ENCODE data around the gene TEX2.
"Not testable (repeated sequence)": the region's sequence is repeated elsewhere in the genome, so short reads cannot be mapped to it uniquely, and the experiment has no call there.

TEX2 gene

DNA sequence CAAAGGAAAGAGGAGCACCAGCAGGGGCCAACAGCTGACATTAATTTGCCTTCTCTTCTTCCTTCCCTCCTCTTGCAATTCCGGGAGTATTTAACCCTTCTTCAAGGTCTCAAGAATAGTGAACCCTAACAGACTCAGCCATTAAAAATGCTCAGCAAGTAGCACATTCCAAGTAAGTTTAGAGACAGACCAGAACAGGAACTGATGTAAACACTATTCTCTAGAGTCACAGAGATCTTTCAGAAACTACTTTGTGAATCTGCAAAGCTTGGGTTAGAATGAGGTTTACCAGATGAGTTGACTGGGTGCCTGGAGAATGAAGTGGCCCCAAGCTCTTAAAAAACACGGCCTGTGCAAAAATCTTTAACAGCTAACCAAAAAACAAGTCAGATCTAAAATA lies 50.9 kb downstream of the TEX2 start:
- no peak for DNase-seq

DNA sequence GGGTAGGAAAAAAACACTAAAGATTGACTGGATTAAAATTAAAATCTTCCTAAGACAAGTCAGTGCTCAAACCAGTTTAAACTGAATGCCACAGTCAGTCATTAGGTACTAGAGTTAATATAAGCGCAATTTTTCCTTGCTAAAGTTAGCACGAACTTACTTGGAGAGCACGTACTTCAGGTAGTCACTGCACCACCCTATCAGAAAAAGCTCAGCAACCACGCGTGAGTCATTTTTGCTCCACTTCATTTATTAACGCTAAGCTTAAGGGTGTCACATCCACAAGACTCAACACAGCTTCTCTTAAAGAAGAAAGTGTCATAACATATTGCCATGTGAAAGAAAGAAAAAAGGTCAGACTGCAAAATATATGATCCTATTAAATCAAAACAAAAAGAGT lies 53.1 kb downstream of the TEX2 start:
- DNase-seq = no peak

DNA sequence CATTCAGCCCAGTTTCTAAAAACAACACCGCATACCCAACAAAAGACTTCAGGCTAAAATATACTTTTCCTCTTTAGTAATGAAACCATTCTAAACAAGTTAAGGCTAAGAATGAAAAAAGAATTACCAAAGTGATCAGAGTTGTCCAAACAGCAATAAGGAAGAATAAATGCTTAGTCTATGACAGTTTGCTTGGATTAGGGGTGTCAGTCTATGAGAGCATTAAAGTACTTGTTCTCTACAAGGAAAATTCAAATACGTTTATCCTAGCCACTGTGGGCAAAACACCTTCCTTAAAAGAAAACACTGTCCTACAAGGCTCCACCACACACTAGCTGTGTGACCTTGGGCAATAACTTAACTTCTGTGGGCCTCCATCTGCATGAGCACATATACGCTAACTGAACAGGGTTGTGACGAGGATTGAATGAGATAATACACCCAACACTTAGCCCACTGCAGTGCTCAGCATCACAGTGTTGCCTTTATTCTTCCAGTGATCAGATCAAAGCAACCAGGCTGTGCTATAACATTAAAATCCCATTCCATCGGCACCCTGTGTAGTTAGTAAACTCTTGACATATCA lies 53.6 kb downstream of the TEX2 start:
- DNase-seq = no peak

DNA sequence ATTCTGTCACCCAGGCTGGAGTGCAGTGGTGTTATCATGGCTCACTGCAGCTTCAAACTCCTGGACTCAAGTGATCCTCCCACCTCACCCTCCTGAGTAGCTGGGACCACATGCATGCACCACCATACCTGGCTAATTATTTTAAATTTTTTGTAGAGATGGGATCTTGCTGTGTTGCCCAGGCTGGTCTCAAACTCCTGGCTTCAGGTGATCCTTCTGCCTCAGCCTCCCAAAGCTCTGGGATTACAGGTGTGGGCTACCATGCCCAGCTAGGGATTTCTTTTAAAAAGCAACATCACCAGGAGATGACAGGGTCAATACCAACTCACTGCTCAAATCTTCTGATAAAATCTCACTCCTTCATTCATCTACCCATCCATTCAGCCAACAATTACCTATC lies 54.4 kb downstream of the TEX2 start:
- DNase-seq = not testable (repeated sequence)

DNA sequence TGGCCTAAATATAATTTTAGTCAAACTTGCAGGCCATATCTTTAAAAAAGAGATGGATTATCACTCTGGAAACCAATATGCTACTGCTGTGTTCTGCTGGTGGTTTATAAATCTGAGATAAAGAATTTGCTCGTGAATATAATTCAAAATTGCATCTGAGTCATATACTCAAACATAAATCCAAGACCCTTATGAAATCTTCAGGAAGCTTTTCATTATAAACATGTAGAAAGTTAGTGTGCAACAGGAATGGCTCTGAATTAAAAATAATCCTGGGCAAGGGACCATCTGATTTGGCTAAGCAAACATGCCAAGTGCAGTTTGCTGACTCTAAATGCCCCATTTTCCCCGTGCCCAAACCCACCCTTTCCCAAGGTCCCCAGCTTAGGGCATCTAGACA lies 57.3 kb downstream of the TEX2 start:
- no peak for DNase-seq

DNA sequence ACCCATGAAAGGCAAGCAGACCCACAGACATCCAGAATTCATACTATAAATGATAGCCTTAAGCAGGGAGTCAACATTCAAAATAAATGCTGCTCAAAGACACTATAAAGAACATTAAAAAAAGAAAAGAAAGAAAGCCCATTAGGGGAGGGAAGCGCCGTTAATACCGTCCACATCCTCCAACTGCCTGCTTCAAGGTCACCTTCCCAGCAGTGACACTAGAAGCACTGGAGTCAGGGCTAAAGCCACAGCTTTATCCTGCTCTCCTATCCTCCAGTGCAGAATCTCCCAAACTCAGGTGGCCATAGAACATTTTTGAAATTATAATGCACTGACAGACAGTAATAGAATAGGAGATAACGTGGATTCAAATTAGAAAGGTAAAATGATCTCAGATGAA lies 59.4 kb downstream of the TEX2 start:
- no peak for DNase-seq

DNA sequence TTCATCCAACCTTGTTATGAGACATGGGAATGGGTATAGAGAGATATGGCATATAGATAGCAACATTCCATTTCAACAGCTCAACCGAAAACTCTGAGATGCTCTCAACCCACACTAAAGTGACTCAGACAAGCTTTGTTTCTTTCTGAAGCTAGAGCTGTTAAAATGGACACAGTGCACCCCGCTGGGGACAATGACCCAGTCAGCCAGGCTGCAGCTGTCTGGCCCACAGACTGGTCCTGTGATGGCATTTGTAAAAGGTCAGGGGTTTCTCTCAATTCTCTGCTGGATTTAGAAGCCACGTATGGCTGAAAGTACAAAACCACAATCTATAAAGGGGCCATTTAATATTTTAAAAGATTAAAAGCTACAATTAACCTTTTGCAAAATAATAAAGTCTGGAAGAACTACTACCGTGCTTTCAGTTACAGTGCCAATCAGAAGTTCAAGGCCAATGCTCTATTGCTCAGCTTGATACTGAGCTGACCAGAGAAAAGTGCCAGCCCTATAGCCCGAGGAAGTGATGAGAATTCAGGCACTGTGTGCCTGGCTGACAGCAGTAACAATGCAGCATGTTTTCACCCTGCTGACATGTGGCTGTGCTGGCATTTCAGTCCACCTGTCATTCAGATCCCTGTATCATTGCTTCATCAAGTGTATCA lies 60.2 kb downstream of the TEX2 start:
- no peak for DNase-seq

DNA sequence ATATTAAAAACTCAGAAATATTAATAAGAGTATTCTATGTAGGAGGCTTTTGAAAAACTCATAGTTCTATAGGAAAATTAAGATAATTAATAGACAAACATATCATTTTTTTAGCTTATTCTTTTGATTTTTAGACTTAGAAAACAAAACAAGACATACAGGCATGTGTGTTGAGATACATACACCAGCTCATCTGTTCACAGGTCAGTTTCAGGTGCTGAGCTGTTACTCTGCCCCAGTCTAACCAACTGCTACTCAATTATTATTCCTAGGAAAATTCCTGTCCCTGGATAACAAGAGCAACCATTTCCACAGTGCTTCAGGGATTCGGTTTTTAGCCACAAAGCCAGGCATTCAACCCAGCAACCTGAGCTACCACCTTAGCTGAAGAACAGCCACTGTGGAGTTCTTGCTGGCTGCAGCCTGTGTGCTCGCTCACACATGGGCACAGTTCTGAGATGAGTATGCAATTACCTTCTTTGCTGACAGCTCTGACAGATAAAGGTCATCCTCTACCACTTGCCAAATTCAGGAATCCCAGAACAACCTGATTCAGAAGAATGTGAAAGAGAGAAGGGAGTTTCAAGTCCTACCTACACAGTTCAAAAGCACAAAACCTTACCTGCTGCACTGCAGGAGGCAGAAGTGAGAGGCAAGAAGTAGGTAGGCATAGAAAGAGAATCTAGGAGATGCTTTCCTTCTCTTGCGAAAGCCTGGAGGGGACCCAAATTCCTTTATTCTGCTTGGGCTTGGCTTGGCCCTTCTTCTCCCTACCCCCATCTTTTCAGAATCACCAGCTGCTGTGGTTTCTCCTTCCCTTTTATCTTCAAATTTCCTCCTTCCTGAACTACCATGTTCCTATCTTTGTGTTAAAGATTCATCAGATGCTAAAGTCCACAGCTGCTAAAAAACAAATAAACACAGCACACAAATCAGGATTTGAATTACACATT lies 62.7 kb downstream of the TEX2 start:
- DNase-seq = no peak

DNA sequence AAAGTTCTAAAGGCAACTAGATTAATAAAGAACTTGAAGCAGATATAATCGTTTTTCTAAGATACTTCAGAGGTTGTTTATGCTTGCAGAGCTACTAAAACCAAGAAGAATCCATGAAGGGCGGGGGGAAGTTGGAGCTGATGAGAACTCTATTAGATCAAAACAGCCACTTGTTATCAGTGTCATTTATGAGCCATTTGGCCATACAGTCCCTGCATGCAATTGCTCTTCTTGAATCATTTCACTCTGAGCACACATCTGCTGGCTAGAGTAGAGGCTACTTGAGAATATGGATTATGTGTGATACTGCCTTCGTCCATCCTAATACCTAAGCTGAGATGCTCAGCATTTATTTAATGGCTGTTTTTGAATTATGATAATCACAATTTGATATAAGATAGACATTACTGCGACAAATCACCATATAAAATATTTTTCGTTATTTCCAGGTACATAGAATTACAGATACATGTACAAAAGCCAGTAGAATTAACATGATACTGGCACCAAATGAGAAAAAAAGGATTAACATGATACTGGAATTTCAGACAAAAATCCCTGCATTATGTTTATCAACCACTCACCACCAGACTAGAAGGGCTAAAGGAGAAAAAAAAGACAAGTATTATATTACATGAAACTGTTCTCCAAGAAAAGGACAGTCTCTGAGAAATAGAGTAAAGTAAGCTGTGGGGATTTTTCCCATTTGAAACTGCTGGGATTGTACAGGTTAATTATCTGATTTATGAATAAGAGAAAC lies 64.5 kb downstream of the TEX2 start:
- DNase-seq = no peak

DNA sequence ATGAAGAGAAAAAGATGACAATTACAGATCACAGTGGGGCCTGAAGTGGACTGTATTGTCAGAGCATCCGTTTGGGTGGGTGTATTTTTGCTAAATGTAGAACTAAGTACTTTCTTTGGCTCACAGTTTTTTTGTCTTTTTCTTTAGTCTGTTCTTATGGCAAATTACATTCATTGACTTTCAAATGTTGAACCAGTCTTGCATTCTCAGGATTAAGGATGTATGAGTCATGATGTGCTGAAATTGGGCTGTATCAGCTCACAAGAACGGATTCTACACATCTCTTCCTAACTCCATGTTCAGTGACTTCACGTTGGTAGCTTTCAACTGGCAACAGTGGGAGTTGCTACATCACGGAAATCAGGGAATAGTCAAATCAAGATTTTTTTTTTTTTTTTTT lies 66.5 kb downstream of the TEX2 start:
- DNase-seq = no peak

DNA sequence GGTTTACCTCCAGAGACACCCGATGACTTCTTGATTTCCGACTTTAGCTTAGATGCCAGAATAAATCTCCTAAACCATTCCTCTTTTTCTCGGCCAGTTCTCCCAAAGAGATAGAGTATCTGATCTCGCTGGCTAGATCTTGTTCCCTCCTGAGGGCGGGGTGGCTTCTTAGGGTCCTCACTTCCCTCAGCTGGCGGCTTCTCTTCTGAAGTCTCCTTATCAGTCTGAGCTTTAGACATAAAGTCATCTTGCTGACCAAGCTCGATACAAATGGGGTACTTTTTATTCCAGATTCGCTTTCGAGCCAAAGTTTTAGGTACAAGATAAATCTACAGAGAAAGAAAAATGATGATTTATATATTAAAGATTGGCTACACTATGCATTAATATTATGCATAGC lies 69.5 kb downstream of the TEX2 start:
- DNase-seq = no peak

DNA sequence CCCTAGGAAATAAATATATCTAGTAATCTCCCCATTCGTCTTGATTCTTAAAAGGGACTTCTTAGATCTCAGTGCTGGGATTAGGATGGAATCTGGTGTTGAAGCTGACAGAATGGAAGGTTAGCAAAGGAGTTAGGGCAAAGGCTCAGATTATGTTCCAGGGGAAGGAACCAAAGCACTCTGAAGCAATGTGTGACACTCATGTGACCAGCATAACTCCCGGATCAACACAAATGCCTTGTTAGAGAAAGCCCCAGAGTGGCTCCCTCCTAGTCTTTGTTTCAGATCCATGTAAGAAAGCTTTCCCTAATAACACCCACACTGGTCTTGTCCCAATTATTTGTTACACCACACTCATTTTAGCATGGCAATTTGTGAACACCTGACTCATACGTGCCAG lies 70.5 kb downstream of the TEX2 start:
- DNase-seq = no peak

DNA sequence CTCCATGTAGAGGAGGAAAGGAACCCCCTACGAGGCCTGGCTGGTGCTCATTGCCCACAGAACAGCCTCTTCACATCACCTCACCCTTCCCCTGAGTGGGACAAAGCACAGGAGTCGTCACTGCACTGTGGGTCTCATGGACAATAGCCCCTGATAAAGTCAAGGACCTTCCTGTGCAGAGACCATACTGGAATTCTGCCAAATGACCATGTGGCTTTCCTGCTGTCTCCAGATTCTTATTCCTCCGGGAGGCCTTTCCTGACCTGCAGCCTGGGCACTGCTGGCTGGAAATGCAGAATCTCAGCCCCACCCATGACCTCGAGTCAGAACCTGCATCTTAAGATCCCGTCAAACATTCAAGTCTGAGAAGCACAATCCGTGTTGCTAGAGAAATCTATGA lies 72.6 kb downstream of the TEX2 start:
- no peak for DNase-seq

DNA sequence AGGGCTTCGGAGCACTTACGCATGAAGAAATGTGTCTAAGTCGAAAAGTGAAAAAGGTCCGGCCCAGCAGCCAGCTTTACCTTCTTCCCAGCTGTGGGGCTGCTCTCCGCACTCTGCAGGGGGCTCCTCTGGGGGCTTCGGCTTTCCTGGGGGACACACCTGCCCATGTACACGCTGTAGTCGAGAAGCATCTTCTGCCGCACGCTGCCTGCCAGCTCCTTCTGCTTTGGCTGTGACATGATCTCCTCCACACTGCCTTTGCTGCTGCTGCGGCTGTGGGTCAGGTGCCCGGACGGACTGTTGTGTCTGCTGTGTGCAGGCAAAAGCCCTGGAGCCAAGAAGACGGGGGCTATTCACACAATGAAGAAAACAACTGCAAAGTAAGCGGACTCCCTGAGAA lies 75.0 kb downstream of the TEX2 start:
- no peak for DNase-seq

DNA sequence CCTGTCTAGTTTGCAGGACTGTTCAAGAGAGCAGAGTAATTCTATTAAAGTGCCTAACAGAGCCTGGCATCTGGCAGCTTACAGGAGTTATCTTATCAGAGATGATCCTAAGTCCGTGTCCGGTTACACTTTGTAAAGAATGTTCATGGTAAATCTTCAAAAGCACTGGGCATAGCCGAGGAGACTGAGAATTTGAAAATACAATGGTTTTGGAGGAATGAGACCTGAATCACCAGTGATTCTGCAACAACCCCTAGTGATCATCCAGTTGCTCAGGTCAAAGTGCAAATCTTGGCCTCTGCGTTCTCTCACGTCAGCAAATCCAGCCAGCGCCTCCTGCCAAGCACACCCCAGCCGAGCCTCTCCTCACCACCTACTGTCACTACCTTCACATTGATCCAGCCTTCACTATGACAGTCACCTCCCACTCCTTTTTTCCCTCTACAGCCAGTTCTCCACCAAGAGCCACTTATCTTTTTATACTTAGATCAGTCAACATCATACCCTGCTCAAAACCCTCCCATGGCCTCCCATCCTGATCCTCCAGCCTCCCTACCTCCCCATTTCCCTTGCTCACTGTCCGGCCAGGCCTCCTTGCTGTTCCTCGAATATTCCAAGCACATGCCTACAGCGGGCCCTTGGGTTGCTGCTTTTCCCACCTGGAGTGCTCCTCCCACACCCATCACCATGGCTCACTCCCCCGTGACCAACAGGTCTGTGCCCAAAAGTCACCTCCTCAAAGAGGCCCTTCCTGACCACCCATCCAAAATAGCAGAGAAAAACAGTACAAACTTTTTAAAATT lies 75.8 kb downstream of the TEX2 start:
- no peak for DNase-seq

DNA sequence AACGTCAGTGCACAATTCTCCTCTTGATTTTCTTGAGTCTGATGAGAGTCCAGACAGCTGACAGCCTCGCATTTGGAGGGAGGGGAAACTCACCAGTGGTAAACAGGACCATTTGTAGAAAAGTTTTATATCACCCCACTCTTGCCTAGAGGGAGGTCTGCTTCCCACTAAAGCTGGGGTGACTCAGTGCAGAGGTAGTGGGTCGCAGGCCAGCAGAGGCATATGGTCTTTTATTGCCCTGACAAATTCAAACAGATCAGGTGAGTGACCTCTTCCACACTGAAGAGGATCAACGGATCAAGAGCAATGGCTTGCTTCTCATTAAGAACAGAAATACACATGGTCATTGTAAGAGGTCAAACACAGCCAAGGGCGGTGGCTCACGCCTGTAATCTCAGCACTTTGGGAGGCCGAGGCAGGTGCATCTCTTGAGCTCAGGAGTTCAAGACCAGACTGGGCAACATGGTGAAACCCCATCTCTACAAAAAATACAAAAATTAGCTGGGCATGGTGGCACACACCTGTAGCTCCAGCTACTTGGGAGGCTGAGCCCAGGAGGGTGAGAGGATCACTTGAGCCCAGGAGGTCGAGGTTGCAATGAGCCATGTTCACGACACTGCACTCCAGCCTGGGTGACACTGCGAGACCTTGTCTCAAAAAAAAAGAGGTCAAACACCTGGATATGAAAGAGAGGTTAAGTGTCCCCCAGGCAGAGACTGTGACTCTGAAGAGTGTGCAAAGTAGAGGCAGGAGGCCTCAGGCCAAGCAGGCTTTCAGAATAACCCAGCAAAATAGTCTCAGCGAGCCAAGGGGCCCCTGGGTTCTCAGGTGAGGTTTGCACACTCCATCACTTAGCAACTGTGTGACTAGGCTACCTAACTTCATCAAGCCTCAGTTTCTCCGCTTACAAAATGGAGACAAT lies 76.6 kb downstream of the TEX2 start:
- no peak for DNase-seq

DNA sequence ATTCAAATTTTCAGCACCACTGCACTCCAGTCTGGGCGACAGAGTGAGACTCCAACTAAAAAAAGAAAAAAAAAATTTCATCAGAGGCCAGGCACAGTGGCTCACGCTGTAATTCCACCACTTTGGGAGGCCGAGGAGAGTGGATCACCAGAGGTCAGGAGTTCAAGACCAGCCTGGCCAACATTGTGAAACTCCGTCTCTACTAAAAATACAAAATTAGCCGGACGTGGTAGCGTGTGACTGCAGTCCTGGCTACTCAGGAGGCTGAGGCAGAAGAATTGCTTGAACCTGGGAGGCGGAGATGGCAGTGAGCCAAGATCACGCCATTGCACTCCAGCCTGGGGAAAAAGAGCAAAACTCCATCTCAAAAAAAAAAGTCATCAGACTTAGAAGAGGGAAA lies 77.5 kb downstream of the TEX2 start:
- not testable (repeated sequence) for DNase-seq

DNA sequence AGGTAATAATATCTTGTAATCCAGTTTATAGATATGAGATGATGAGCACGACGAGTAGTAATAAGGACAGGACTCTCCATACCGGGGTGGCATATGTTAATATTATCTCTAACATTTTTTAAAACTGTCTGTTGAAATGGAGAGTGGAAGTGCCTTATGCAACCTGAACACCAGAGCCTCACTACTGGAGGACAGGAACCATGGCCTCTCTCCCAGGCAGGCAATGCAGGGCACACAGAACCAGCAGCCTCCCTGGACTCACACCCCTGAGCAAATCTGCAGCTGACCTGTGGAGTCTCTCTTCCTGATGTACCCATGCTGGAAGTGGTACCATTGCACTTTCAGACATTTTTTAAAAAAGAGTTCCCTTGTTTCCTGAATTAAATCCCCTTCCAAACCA lies 78.0 kb downstream of the TEX2 start:
- DNase-seq = no peak

DNA sequence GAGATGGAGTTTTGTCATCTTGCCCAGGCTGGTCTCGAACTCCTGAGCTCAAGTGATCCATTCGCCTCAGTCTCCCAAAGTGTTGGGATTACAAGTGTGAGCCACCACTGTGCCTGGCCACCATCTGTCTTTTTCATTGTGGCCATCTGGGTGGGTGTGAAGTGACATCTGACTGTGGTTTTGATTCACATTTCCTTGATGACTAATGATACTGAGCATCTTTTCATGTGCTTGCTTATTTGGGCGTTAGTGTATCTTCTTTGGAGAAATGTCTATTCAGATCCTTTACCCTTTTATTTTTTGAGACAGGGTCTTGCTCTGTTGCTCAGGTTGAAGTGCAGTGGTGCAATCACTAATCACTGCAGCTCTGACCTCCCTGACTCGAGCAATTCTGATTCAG lies 79.2 kb downstream of the TEX2 start:
- DNase-seq = no peak

DNA sequence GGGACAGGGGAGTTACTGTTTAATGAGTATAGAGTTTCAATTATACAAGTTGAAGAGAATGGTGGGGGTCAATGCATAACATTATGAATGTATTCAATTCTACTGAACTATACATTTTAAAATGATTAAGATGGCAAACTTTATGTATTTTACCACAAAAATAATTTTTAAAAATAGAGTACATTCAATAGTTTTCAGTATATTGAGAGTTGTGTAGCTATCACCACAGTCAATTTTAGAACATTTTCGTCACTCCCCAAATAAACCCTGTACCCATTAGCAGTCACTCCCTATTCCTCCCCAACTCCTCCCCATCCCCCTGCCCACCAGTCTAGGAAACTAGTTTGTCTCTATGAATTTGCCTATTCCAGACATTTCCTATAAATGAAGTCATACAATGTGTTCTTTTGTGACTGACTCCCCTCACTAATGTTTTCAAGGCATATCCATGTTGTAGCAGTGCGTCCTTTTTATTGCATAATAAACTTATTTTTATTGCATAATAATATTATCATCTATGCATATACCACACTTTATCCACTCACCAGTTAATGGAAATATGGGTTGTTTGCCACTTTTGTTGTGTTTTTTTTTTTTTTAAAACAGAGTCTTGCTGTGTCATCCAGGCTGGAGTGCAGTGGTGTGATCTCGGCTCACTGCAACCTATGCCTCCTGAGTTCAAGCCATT lies 80.6 kb downstream of the TEX2 start:
- no peak for DNase-seq

Measured in DMS153 (cell line).